Vagina (tissue), 2 donors: ENCODE data around the gene LBX2. TPM values are rescaled to one million over a fixed set of nuclear protein-coding genes. Genes with fewer than 3 reads are reported as not detected.

Experiments used
- DNase-seq, 2 donors: peaks; one replicate each; pipeline ENCODE4 v3.0.0-alpha.2; 2017; ENCODE audit errors: extremely low spot score in 2 of 2
- H3K27ac ChIP-seq: fragments of 200-600 bp; sonication (generic); one replicate; pipeline ENCODE4 v1.5.1; 2019
- H3K27me3 ChIP-seq: fragments of 200-600 bp; sonication (generic); one replicate; pipeline ENCODE4 v1.5.1; 2019
- H3K36me3 ChIP-seq, 2 donors: fragments of 200-600 bp; sonication (generic); one replicate each; pipeline ENCODE4 v1.5.1; 2017 to 2019
- H3K4me1 ChIP-seq: fragments of 200-600 bp; sonication (generic); one replicate; pipeline ENCODE4 v1.5.1; 2019
- H3K4me3 ChIP-seq, 2 donors: fragments of 200-600 bp; sonication (generic); 1 replicate in 1 of 2; 2 replicates in 1 of 2; pipeline ENCODE4 v1.5.1; 2016 to 2019
- H3K9me3 ChIP-seq: fragments of 200-600 bp; sonication (generic); one replicate; pipeline ENCODE4 v1.5.1; 2019
- POLR2A ChIP-seq, 2 donors: fragments of 450-650 bp; IDR thresholded peaks; one replicate each; pipeline ENCODE4 v1.6.1; 2017; ENCODE audit warnings: antibody characterized with exemption in 2 of 2, mild to moderate bottlenecking in 2 of 2, moderate library complexity in 2 of 2
- POLR2AphosphoS5 ChIP-seq, 2 donors: sonication (generic); formaldehyde crosslinking; IDR thresholded peaks; one replicate each; pipeline ENCODE4 v1.9.0; 2017; ENCODE audit warnings: antibody characterized with exemption in 2 of 2, mild to moderate bottlenecking in 2 of 2, low read depth in 1 of 2; ENCODE audit not compliant: insufficient read depth in 1 of 2
- intact Hi-C: fragments of 100-400 bp; cut with DNase I; formaldehyde crosslinking; loops from one replicate; pipeline ENCODE4 v1.15.1; 2023
- total RNA-seq: library from RNA; depleted of rRNA; stranded (reverse); fragments of >200 nt; gene quantifications from one replicate; pipeline ENCODE4 v1.2.3, GENCODE V29; 2016
- TF ChIP-seq, protein P1 (sequence below), 3 experiments: fragments of 450-650 bp in 2 of 3; fragments of 200-600 bp in 1 of 3; sonication (generic) in 1 of 3; IDR thresholded peaks; one replicate each; pipeline ENCODE4 v1.5.1; 2017 to 2019; ENCODE audit warnings: antibody characterized with exemption in 3 of 3, mild to moderate bottlenecking in 2 of 3, moderate library complexity in 2 of 3

Gene LBX2
- total RNA-seq, 1 donor from 2014 or later = not detected

DNA sequence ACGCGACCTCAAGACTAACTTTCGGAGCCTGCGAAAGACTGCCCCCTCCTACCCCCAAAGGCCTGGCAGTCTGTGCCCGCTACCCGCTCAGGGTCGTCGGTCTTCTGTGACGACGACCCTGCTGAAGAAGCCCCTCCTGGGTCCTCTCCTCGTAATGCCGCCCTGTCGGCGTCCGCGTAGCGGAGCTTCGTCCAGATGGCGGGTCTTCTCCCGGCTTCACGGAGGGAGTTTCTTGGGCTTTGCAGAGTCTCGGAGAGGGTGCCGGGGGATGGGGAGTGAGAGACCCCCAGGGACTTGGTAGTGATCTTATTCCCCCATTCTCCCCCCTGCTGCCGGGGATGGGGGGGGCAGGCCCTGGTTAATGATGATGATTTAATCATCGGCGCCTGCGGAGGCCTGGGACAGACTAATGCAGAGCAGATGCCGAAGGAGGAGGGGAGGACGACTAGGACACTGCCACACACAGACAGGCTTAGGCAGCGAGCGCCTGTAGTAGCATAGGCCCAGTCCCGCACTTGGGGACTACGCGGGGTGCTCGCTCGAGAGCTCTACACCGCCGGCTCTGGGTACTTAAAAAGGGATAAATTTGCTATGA, 8.6 kb upstream of the LBX2 start:
- TF ChIP-seq POLR2AphosphoS5 (IDR thresholded peaks at IDR 0.05; ENCODE audit: insufficient read depth in 1 of 2, low read depth in 1 of 2) = no peak
- TF ChIP-seq, protein P1, sequence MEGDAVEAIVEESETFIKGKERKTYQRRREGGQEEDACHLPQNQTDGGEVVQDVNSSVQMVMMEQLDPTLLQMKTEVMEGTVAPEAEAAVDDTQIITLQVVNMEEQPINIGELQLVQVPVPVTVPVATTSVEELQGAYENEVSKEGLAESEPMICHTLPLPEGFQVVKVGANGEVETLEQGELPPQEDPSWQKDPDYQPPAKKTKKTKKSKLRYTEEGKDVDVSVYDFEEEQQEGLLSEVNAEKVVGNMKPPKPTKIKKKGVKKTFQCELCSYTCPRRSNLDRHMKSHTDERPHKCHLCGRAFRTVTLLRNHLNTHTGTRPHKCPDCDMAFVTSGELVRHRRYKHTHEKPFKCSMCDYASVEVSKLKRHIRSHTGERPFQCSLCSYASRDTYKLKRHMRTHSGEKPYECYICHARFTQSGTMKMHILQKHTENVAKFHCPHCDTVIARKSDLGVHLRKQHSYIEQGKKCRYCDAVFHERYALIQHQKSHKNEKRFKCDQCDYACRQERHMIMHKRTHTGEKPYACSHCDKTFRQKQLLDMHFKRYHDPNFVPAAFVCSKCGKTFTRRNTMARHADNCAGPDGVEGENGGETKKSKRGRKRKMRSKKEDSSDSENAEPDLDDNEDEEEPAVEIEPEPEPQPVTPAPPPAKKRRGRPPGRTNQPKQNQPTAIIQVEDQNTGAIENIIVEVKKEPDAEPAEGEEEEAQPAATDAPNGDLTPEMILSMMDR (IDR thresholded peaks at IDR 0.05) = no peak
- no peak for TF ChIP-seq POLR2A (IDR thresholded peaks at IDR 0.05)
- Histone ChIP-seq H3K4me1 (peaks cover 44% of the 10 kb centered on the region), H3K27ac (peak overlapping the region; percentile 98), H3K9me3 (no peaks in the 10 kb centered on the region), H3K27me3 (peaks cover 10% of the 10 kb centered on the region), H3K4me3 (peak overlapping the region; percentile 76 to 91), H3K36me3 (peaks cover 0 to 21% of the 10 kb centered on the region in 2 donors)
- intact Hi-C loops = no loop called here
- DNase-seq = no peak

- Histone ChIP-seq H3K36me3 (peaks cover 0 to 21% of the 10 kb centered on the region in 2 donors), H3K9me3 (no peaks in the 10 kb centered on the region), H3K27me3 (peaks cover 6% of the 10 kb centered on the region), H3K27ac (peak within 1 kb of the TSS; percentile 98), H3K4me3 (peak within 1 kb of the TSS; percentile 76 to 91), H3K4me1 (peaks cover 51% of the 10 kb centered on the region)
- DNase-seq = peak in 1 of 2 donors; percentile 98
- TF ChIP-seq POLR2A (IDR thresholded peaks at IDR 0.05) (no peak), POLR2AphosphoS5 (IDR thresholded peaks at IDR 0.05; ENCODE audit: insufficient read depth in 1 of 2, low read depth in 1 of 2) (peak; percentile 85 to 93)
- TF ChIP-seq, protein P1 (IDR thresholded peaks at IDR 0.05) = peak in 1 of 3 experiments; percentile 20
- intact Hi-C loops = no loop called here
Observed at GRCh38 chr2:74507145-74507925, 7.9 kb upstream of the LBX2 start, which contains the start of gene PCGF1. Gene PCGF1 (minus strand): TSS chr2:74507695. CDS start chr2:74507668, 27 bp downstream.

- H3K4me1 ChIP-seq = peaks cover 55% of the 10 kb centered on the region
- no peak for DNase-seq
- no peak for TF ChIP-seq POLR2A (IDR thresholded peaks at IDR 0.05)
- TF ChIP-seq, protein P1 (IDR thresholded peaks at IDR 0.05) = no peak
- no peak for TF ChIP-seq POLR2AphosphoS5 (IDR thresholded peaks at IDR 0.05; ENCODE audit: insufficient read depth in 1 of 2, low read depth in 1 of 2)
- intact Hi-C loops = no loop called here
- no peaks in the 10 kb centered on the region for H3K27me3 ChIP-seq
- H3K27ac ChIP-seq = no peak overlapping the region
- H3K36me3 ChIP-seq = peaks cover 0 to 21% of the 10 kb centered on the region in 2 donors
- H3K9me3 ChIP-seq = no peaks in the 10 kb centered on the region
- H3K4me3 ChIP-seq = no peak overlapping the region
Observed at GRCh38 chr2:74505448-74506246, 6.2 kb upstream of the LBX2 start.

GRCh38 chr2:74504591-74504990, 5.2 kb upstream of the LBX2 start:
- DNase-seq = no peak
- Histone ChIP-seq H3K4me3 (no peak overlapping the region), H3K9me3 (no peaks in the 10 kb centered on the region), H3K4me1 (peaks cover 57% of the 10 kb centered on the region), H3K36me3 (peaks cover 0 to 21% of the 10 kb centered on the region in 2 donors), H3K27me3 (no peaks in the 10 kb centered on the region), H3K27ac (no peak overlapping the region)
- intact Hi-C loops = no loop called here
- TF ChIP-seq POLR2A (IDR thresholded peaks at IDR 0.05) (no peak), POLR2AphosphoS5 (IDR thresholded peaks at IDR 0.05; ENCODE audit: insufficient read depth in 1 of 2, low read depth in 1 of 2) (no peak)
- TF ChIP-seq, protein P1 (IDR thresholded peaks at IDR 0.05) = no peak
